HL-60 (cell line): ENCODE measurements around the gene STON2.
A peak's percentile ranks its signal among the peaks of the same experiment; 100 is the strongest.

Experiments
- DNase-seq, 2 experiments: peaks; one replicate each; pipeline ENCODE4 v3.0.0-alpha.2; 2010 to 2020; ENCODE audit warnings: low read depth in 1 of 2, low spot score in 1 of 2
- H3K27ac ChIP-seq: fragments of 250-450 bp; sonication (Bioruptor Pico); replicated peaks from 2 replicates; pipeline ENCODE4 v1.5.1; 2020; ENCODE audit warnings: mild to moderate bottlenecking, moderate library complexity
- H3K27me3 ChIP-seq: fragments of 250-450 bp; sonication (Bioruptor Pico); 2 replicates; pipeline ENCODE4 v1.5.1; 2021; ENCODE audit warnings: mild to moderate bottlenecking, moderate library complexity; ENCODE audit not compliant: insufficient read depth, poor library complexity, severe bottlenecking
- H3K4me3 ChIP-seq: replicated peaks from 2 replicates; pipeline ENCODE4 v1.5.1; 2011; ENCODE audit warnings: mild to moderate bottlenecking, control low read depth, low read length; ENCODE audit not compliant: insufficient read depth
- CTCF ChIP-seq: IDR thresholded peaks from one replicate; pipeline ENCODE4 v1.5.1; 2011; ENCODE audit warnings: low read length, control low read depth, inconsistent platforms; ENCODE audit not compliant: insufficient read depth
- GABPA ChIP-seq: IDR thresholded peaks from 2 replicates; pipeline ENCODE4 v1.6.1; 2012; ENCODE audit warnings: low read depth
- POLR2AphosphoS5 ChIP-seq: IDR thresholded peaks from 2 replicates; pipeline ENCODE4 v1.6.1; 2012; ENCODE audit warnings: low read depth
- REST ChIP-seq: IDR thresholded peaks from 2 replicates; pipeline ENCODE4 v1.6.1; 2012; ENCODE audit warnings: low read depth; ENCODE audit not compliant: insufficient replicate concordance
- SPI1 ChIP-seq: IDR thresholded peaks from 2 replicates; pipeline ENCODE4 v1.6.1; 2012; ENCODE audit warnings: low read depth, mild to moderate bottlenecking, borderline replicate concordance

The STON2 gene

GRCh38 chr14:81263777-81264410 is 136.2 kb downstream of the STON2 start:
- Histone ChIP-seq H3K27ac (no peak overlapping the region), H3K27me3 (no peaks in the 10 kb centered on the region), H3K4me3 (no peak overlapping the region)
- TF ChIP-seq CTCF (no peak), SPI1 (no peak), POLR2AphosphoS5 (no peak), GABPA (no peak), REST (no peak)
- no peak for DNase-seq

- no peak for TF ChIP-seq GABPA
- no peak overlapping the region for H3K27ac ChIP-seq
- no peak for DNase-seq
- H3K27me3 ChIP-seq, result no peaks in the 10 kb centered on the region
- H3K4me3 ChIP-seq, result no peak overlapping the region
Measured at GRCh38 chr14:81261176-81261575, 138.9 kb downstream of the STON2 start.

GRCh38 chr14:81260732-81261131 is 139.4 kb downstream of the STON2 start:
- DNase-seq, result no peak
- Histone ChIP-seq H3K27ac (no peak overlapping the region), H3K27me3 (no peaks in the 10 kb centered on the region), H3K4me3 (no peak overlapping the region)
- TF ChIP-seq REST, result no peak
- no peak for TF ChIP-seq POLR2AphosphoS5
- TF ChIP-seq SPI1, result no peak
- no peak for TF ChIP-seq CTCF
- no peak for TF ChIP-seq GABPA

- DNase-seq, result peak in 1 of 2 experiments; percentile 6
- TF ChIP-seq REST, result no peak
- TF ChIP-seq POLR2AphosphoS5, result no peak
- TF ChIP-seq GABPA, result no peak
- no peak for TF ChIP-seq CTCF
- TF ChIP-seq SPI1, result no peak; the same call in 1 of the 2 replicates
- H3K27me3 ChIP-seq, result no peaks in the 10 kb centered on the region
- no peak overlapping the region for H3K27ac ChIP-seq
- H3K4me3 ChIP-seq, result no peak overlapping the region
Measured at GRCh38 chr14:81256289-81256960, 143.7 kb downstream of the STON2 start.
